NCI-H446 (cell line): ENCODE results near the gene KRTAP4-8.
A peak's percentile ranks its signal among the peaks of the same experiment; 100 is the strongest.
"Not testable (repeated sequence)": the region's sequence is repeated elsewhere in the genome, so short reads cannot be mapped to it uniquely, and the experiment has no call there.

Source experiments
- DNase-seq, 2 experiments: peaks; one replicate each; lab custom pipeline; 2025; lab: John Stamatoyannopoulos, UW

KRTAP4-8 gene

DNA sequence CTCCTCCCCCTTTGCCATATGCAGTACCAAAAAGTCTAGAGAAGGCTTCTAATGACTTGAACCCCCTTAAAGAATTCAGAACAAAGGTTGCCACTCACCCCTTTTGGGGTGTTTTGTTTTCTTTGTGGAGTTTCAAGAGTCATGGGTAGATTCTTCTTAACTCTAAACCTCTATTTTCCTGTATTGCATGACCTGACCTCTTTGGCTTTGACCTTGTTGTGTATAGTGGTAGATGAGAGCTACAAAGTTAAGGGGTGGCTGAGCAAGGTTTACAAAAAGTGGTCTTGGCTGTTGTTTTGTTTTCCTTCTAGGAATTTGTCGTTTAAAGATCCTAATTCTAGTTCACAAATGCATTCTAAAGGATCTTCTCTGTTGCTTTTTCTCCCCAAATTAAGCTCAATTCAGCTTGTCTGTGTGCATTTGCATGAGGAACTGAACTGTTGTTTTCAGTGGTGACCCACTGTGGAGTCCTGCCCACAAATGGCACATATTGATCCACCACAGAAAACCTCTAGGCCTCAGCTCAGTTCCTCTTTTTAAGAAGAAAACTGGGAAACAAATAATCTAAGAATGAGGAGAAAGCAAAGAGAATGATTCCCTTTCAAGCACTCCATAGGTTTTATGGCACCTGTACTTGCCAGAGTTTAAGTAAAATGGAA, 10.9 kb upstream of the KRTAP4-8 start:
- DNase-seq, result not testable (repeated sequence)

DNA sequence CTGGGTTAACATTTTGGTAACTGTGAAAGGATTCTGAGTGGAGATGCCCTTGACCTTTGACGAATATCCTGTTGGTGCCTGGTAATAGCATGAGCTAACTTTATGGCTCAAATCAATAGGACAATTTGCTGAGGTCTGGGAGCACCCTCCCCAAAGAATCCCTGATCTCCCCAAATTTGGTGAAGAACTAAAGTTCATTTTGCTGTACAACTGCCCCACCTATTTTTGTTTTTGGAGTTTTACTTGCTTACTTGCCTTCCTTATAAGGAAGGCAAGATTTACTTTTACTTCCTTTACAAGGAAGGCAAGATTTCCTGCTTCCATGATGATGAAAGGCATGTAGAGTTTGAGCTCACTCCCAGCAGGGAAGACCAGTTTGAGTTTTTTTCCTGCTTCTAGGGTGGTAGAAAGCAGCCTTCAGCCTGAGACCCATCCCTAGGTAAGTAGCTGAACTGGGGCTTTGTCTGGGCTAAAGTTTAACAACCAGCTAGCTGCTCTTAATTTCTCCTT, 10.1 kb upstream of the KRTAP4-8 start:
- DNase-seq, result no peak

GRCh38 chr17:41105347-41105746, 7.4 kb upstream of the KRTAP4-8 start, which contains the start of gene KRTAP4-9:
TSS of gene KRTAP4-9 (plus strand) at chr17:41105389. CDS start at chr17:41105389, 0 bp downstream.
- DNase-seq, result not testable (repeated sequence)

- DNase-seq, result not testable (repeated sequence)
Observed at GRCh38 chr17:41104386-41105038, 6.6 kb upstream of the KRTAP4-8 start.

DNA sequence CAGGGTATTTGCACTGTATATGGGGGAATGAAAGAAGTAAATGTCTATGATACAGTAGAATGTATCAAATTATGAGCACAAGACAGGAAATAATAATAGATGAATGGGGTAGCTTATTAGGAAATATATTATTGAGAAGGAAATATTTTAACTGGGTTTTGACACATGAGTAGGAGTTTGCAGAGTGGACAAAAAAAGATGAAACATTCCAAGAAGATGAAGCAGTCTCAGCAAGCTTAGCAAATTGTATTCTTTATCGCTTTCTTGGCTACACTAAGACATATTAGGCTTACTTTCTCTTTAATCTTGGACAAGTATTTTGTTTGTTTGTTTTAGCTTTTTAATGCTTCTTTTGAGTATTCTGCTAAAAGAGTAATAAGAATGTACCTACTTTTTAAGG, 6.0 kb upstream of the KRTAP4-8 start:
- DNase-seq, result no peak

- DNase-seq, result no peak
Observed at GRCh38 chr17:41101586-41102259, 3.8 kb upstream of the KRTAP4-8 start, which contains the start of gene KRTAP4-16. TSS of gene KRTAP4-16 (minus strand) at chr17:41102209. CDS start at chr17:41102209, 0 bp downstream.

- not testable (repeated sequence) for DNase-seq
Observed at GRCh38 chr17:41099682-41100480, 1.9 kb upstream of the KRTAP4-8 start.

- DNase-seq, result no peak
Observed at GRCh38 chr17:41098481-41098880, 539 bp upstream of the KRTAP4-8 start.

- no peak for DNase-seq
Observed at GRCh38 chr17:41096055-41096454, 1.9 kb downstream of the KRTAP4-8 start.

GRCh38 chr17:41088760-41089352, 9.1 kb downstream of the KRTAP4-8 start:
- DNase-seq, result not testable (repeated sequence)

- not testable (repeated sequence) for DNase-seq
Observed at GRCh38 chr17:41084100-41084856, 13.7 kb downstream of the KRTAP4-8 start, which contains the start of gene KRTAP4-7. TSS of gene KRTAP4-7 (plus strand) at chr17:41084150. CDS start at chr17:41084207, 57 bp downstream.

DNA sequence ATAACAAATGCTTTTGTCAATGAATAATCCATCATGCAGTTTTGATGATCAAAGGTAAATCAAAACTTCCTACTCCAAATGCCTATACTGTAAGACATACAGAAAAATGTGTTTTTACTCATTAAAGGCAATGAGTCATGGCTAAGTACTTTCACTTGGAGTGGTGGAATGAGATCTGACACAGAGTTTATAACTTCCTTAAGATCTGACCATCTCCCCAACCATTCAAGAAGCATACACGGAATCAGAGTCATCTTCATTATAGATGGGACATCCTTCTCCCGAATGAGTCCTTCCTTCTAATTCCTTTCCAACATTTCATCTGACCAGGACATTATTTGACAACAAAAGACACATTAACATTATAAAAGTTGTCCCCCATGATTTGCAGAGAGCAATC, 14.5 kb downstream of the KRTAP4-8 start:
- DNase-seq, result not testable (repeated sequence)

GRCh38 chr17:41082626-41083025, 15.3 kb downstream of the KRTAP4-8 start:
- DNase-seq, result no peak

DNA sequence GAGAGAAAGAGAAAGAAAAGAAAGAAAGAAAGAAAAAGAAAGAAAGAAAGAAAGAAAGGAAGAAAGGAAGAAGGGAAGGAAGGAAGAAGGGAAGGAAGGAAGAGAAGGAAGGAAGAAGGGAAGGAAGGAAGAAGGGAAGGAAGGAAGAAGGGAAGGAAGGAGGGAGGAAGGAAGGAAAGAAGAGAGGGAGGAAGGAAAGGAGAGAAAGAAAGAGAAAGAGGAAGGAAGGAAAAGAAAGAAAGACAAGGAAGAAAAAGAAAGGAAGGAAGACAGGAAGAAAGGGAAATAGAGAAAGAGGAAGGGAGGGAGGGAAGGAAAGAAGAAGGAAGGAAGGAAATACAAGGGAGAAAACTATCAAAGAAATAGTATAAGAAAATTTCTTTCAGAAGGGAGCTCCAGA, 21.2 kb downstream of the KRTAP4-8 start:
- DNase-seq, result no peak

GRCh38 chr17:41073676-41074075, 24.3 kb downstream of the KRTAP4-8 start:
- no peak for DNase-seq

DNA sequence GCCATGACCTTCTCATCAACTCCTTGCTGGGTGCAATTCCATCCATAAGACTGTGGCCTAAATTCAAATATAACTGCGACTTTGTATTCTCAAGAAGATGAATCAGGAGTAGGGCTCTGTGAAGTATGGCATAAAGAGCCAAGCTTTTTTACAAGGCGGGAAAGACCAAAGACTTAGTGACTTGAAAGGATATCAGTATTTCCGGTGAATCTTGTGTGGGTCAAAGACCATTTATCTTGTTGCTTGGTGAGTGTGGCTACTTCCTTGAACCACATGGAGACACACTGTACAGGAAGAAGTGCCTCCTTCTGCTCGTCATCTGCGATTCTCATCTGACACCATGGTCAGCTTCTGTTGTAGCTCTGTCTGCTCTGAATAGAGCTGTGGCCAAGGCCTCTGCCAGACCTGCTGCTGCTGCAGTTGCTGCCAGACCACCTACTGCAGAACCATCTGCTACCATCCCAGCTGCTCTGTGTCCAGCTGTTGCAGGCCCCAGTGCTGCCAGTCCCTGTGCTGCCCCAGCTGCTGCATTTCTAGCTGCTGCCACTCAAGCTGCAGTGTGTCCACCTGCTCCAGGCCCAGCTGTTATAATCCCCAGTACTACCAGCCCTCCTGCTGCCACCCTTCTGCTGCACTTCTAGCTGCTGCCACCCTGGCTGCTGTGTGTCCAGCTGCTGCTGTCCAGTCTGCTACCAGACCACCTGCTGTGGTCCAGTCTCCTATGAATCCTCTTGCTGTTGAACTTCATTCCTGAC, 26.2 kb downstream of the KRTAP4-8 start:
- peak in 1 of 2 experiments; percentile 6 for DNase-seq

GRCh38 chr17:41069031-41069430, 28.9 kb downstream of the KRTAP4-8 start:
- no peak for DNase-seq

- no peak for DNase-seq
Observed at GRCh38 chr17:41067281-41067680, 30.7 kb downstream of the KRTAP4-8 start.

DNA sequence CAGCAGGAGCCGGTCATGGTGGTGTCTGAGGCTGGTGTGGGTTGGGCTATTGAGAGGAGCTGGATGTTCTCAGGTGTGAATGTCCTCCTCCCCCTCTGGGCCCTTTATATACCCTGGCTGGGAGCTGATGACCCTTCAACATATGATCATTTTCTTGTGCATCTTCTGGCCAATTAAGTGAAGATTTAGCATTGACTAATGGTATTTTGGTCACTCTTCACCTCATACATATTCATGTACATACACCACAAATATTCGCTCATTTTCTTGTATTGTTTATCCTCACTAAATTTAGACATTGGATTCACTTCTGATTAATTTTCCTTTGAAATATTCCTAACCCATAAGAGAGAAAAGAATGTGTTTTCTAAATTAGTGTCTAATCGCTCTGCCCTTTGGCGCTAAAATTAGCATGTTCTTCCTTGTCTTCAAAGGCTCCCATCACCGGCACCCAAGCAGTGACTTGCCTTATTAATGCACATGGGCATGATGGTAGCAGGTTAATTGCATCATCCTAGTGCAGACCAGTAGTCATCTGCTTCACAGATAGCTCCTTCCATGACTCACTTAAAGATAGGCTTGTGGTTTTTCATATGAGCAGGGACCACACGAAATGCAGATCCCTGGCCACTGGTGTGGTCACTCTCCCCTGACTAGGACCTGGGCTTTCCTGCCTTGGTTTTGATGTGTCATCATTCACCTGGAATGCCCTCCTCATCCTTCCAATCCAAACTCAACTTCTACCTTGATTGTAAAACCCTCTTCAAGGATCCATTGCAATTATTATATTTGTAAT, 31.9 kb downstream of the KRTAP4-8 start, which contains the start of gene KRTAP2-4:
Gene KRTAP2-4 (minus strand): TSS at position 51 of the 796 bp plus-strand sequence. CDS start 34 bp downstream, at position 17.
- DNase-seq, result no peak
